DMS114 treated with DMSO at 0.1 percent for 48 hours (cell line): ENCODE data around the gene PLA2G2F.

ENCODE experiments used
- DNase-seq: peaks from one replicate; lab custom pipeline; 2025; ENCODE audit not compliant: unreplicated experiment; lab: John Stamatoyannopoulos, UW

The PLA2G2F gene

GRCh38 chr1:20168564-20169491, 29.7 kb downstream of the PLA2G2F start:
- DNase-seq = no peak

GRCh38 chr1:20169932-20170331, 30.8 kb downstream of the PLA2G2F start:
- no peak for DNase-seq

- no peak for DNase-seq
These were observed 33.0 kb downstream of the PLA2G2F start for GRCh38 chr1:20172033-20172590.

GRCh38 chr1:20174937-20175666, 36.0 kb downstream of the PLA2G2F start:
- no peak for DNase-seq

- DNase-seq = no peak
These were observed 39.7 kb downstream of the PLA2G2F start for GRCh38 chr1:20178634-20179370.

GRCh38 chr1:20179371-20180128, 40.4 kb downstream of the PLA2G2F start:
- DNase-seq = no peak

GRCh38 chr1:20180129-20180843, 41.2 kb downstream of the PLA2G2F start:
- no peak for DNase-seq

- no peak for DNase-seq
These were observed 41.7 kb downstream of the PLA2G2F start for GRCh38 chr1:20180844-20181207.

GRCh38 chr1:20182415-20182814, 43.3 kb downstream of the PLA2G2F start:
- DNase-seq = no peak

GRCh38 chr1:20183035-20183434, 43.9 kb downstream of the PLA2G2F start:
- no peak for DNase-seq

- no peak for DNase-seq
These were observed 44.6 kb downstream of the PLA2G2F start for GRCh38 chr1:20183616-20184271.

GRCh38 chr1:20184481-20184900, 45.4 kb downstream of the PLA2G2F start:
- DNase-seq = no peak

GRCh38 chr1:20184997-20185833, 46.1 kb downstream of the PLA2G2F start:
- no peak for DNase-seq

GRCh38 chr1:20185834-20186782, 47.0 kb downstream of the PLA2G2F start, which contains the start of the genes PLA2G2C and UBXN10:
PLA2G2C (minus strand) TSS chr1:20186518; CDS start chr1:20177363, 9,155 bp downstream.
UBXN10 (plus strand) TSS chr1:20186096; CDS start chr1:20190562, 4,466 bp downstream.
- DNase-seq = no peak

GRCh38 chr1:20187103-20187812, 48.1 kb downstream of the PLA2G2F start:
- DNase-seq = no peak

- no peak for DNase-seq
These were observed 48.8 kb downstream of the PLA2G2F start for GRCh38 chr1:20187813-20188454.
